ENCODE measurements around the gene GCN1.

DNA sequence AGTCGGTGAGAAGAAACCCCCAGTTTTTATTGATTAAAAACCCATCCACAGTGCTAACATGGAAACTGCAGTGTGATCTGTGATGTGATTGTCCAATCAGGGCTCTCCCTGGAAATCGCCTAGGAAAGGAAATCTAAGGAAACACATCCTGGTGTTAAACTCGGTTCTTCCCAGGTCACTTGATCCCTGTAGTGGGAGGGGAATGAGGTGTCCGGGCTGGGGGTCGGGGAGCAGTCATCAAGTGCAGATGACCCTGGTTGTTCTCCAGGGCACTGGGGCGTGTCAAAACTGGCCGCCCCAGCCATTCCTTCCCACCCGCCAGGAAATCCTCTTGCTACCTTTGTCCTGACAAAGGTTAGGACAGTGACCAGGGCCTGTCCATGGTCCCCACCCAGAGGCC, 98.8 kb downstream of the GCN1 start:
- no peak for TF ChIP-seq EZH2phosphoT487 (IDR thresholded peaks at IDR 0.05; ENCODE audit: borderline replicate concordance, low read depth, low read length)
- TF ChIP-seq, protein P1, sequence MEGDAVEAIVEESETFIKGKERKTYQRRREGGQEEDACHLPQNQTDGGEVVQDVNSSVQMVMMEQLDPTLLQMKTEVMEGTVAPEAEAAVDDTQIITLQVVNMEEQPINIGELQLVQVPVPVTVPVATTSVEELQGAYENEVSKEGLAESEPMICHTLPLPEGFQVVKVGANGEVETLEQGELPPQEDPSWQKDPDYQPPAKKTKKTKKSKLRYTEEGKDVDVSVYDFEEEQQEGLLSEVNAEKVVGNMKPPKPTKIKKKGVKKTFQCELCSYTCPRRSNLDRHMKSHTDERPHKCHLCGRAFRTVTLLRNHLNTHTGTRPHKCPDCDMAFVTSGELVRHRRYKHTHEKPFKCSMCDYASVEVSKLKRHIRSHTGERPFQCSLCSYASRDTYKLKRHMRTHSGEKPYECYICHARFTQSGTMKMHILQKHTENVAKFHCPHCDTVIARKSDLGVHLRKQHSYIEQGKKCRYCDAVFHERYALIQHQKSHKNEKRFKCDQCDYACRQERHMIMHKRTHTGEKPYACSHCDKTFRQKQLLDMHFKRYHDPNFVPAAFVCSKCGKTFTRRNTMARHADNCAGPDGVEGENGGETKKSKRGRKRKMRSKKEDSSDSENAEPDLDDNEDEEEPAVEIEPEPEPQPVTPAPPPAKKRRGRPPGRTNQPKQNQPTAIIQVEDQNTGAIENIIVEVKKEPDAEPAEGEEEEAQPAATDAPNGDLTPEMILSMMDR (conservative IDR thresholded peaks at IDR 0.05; ENCODE audit: low read length): no peak

All from OCI-LY7 (cell line).